HG03196 (cell line): ENCODE results near the gene HDAC8.
"Not testable (repeated sequence)": the region's sequence is repeated elsewhere in the genome, so short reads cannot be mapped to it uniquely, and the experiment has no call there.

Experiments
- ATAC-seq: cut with Tn5 transposase; IDR thresholded peaks from one replicate; pipeline ENCODE4 v1.9.1; 2021; ENCODE audit not compliant: unreplicated experiment

The HDAC8 gene

DNA sequence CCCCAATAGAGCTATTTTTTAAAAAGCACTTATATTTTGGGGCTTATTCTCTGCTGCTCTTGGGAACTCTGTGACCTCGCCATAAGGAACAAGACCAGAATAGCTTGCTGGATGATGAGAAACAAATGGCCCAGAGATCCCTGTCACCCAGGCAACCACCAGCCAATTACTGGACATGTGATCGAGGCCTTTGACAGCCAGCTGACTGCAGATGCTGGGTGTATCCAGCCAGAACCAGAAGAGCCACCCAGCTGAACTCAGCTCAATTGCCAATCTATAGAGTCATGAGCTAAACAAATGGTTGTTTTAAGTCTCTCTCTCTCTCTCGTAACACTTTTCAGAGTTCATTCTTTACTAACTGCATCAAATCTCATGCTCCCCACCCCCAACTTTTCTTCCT, 242.5 kb downstream of the HDAC8 start:
- no peak for ATAC-seq

GRCh38 chrX:72326605-72327300, 245.9 kb downstream of the HDAC8 start:
- no peak for ATAC-seq

- not testable (repeated sequence) for ATAC-seq
Measured at GRCh38 chrX:72319651-72320050, 253.0 kb downstream of the HDAC8 start.

DNA sequence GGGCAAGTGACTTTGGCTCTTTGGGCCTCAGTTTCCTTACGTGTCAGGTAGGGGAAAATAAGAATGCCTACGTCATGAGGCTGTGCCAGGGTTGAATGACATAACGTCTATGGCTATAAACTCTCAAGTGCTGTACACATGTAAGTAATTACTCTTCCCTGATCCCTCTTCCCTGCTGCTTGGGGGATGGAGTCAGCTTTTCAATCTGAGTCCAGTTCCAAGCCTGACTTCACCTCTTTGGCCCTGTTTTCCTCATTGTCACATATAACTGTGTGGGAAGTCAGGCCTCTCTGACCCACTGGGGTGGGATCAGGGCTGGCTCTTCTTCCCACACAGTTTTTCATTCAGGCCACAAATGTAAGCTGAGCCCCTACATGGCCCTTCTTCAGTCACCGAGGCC, 255.5 kb downstream of the HDAC8 start:
- ATAC-seq = no peak

DNA sequence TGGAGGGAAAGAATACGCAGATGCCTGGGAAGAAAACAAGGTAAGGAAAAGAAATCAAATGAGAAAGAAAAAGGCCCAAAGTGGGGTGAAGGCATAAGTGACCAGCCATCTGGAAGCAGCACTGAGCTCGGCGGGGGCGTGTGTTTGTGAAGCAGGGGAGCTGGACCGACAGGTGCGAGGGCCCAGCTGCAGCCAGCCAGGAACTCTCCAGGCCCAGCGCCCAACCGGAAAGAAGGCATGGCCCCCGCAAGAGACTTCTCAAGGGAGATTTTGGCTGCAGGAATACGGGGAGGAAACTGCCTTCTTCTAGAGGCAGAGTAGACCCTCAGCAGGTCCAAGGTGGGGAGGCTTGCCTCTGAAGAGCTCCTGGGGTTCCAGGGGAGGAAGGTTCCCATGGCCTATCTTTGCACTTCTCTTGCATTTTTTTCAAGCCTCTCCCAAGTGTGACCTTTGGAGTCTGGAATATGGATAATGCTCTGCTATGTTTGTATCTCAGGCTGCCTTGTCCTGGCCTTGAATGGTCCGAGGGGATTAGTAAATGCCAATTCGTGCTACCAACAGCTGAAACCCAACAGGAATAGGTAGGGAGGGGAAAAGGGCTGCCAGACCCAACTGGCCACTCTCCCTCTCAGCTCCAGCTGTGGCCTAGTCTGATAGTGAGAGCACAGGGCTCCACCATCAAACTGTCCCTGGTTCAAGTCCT, 256.1 kb downstream of the HDAC8 start:
- ATAC-seq = no peak

DNA sequence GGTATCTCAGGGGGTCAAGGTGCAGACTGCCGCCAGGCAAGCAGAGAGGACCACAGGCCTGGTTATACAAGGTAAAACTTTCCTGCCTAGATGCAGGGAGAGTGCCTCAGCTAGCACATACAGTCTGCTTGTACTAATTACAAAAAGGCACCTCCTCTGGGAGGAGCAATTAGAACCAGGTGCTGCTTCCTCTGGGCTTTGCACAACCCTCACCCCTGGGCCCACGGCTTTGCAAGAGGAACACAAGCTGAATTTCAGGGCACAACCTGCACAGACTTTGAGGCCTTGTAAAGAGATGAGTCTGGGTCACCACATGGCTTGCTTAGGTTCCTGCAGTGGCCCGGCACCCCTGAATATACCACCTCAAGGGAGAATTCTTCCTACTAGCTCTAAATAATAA, 257.8 kb downstream of the HDAC8 start:
- ATAC-seq = no peak

- ATAC-seq = no peak
Measured at GRCh38 chrX:72313707-72314641, 258.7 kb downstream of the HDAC8 start.

DNA sequence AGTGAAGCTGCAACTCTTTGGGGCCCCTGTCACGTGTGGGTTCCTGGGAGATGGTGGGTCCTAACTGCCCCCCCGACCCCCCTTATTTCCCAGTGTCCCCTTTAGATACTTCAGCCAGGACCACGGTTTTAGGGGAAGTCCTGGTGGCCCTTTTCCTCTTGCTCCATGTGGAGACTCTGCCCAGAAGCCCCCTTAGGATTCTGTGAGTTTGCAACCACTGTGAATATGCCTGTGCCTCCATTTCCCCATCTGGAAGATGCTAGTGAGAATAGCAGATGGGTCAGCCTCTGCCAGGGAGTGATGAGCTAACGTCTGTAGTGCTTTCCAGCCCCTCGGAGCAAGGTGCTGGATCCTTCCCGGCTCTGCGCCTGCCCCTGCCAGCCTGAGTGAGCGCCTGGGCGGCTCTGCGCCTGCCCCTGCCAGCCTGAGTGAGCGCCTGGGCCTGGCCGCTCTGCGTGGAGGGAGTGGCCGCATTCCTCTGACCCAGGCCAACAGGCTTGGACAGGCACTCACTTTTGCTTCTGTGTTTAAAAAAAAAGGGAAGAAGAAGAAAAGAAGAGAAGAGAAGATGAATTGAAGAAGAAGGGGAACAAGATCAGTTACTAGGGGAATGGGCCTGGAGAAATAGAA, 260.2 kb downstream of the HDAC8 start:
- ATAC-seq = no peak

GRCh38 chrX:72309297-72310071, 263.2 kb downstream of the HDAC8 start:
- no peak for ATAC-seq

DNA sequence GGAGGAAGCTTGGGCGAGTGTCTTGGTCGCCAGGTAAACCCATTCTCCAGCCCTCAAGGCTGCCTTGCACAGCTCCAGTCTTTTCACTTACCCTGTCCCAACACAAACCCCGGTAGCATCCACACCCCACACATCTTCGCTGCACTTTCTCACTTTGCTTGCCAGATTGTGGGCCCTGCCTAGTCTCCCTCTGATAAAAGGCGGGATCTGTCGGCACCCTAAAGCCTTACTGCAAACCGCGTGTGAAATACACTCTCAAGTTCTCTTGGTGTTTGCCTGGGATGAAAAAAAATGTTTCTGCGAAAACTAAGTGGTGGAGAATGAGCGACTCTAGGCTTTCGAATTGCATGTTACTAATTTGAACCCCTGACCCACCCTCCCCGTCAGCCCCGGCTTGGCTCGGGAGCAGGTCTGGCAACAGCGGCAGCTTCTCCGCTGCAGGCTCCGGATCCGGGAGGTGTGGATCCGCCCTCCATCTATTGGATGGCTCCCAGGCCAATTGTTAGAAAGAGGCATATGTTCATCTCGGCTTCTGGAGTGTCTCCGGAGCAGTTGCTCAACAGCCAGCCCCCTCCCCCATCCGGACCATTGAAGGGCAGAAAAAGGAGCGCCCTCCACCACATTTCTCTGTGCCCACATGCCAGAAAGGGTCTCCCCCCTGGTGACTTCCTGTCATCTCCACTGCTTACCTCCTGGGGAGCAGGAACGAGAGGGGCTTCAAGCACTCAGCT, 263.9 kb downstream of the HDAC8 start:
- no peak for ATAC-seq

DNA sequence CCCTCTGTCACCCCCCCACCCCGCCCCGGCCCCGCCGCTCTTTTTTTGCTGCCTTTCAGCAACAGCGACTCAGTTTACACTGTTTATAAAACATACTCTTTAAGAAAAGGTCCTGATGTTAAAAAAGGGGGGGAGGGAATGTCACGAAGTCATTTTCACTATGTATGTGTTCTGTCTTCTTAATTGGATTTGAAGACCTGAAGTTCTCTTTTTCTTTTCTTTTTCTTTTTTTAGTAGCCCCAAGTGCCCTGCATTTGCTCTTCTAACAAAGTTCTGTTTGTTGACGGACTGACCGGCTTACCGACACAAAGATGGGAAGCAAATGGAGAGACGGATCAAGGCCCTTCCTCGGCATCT, 264.5 kb downstream of the HDAC8 start:
- ATAC-seq = no peak

GRCh38 chrX:72307646-72308051, 265.0 kb downstream of the HDAC8 start:
- ATAC-seq = no peak

- peak; percentile 67 for ATAC-seq
Measured at GRCh38 chrX:72306851-72307645, 265.6 kb downstream of the HDAC8 start.

DNA sequence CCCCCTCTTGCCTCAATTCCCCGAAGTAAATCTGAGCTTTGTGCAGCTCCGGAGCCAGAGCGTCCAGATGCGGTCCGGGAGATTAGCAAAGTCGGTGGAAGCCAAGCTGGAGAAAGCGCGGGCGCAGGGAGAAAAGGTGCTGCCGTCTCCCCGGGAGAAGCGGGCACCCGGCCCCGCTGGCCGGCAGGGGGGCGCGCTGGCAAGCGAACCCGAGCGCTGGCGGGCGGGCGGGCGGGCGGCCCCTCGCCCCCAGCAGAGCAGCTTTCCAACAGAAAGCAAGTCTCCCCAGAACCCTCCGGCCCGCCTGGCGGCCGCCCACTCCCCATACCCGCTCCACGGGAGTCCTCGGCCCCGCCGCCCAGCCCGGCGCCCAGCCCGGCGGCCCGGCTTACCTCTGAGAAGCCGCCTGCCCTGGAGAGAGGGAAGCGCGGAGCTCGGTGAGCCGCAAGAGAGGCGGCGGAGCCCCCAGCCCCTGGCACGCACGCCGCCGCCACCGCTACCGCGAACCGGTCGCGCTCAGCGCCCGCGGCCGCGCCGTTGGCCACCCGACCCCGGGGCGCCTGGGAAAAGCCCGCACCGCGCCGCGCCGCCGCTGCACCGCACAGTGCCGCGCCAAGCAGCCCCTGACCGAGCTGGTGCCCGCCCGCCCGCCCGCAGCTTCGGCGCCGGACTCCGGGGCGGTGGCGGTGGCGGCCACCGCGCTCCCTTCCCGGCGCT, 266.4 kb downstream of the HDAC8 start:
- ATAC-seq = no peak

GRCh38 chrX:72305286-72306084, 267.2 kb downstream of the HDAC8 start, which contains the start of gene CITED1:
CITED1 (minus strand) TSS chrX:72305914; CDS start chrX:72302869, 3,045 bp downstream.
- ATAC-seq = no peak

DNA sequence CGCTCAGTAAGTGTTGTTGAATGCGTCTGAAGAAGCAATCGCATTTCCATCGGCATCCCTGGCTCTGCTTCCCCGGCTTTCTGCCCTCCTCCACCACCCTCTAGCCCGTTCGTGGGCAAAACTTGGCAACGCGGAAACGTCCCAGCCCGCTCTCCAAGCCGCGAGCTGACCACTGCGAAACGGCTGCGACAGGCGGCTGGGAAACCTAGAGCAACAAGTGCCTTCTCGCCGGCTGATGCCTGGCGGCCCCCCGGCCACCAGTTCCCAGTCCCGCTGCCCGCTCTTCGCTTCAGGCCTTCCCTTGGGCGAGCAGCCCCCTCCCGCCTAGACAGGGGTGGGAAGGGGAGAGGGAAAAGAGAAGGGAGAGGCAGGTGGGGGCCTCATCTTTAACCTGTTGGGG, 267.8 kb downstream of the HDAC8 start:
- ATAC-seq = no peak

DNA sequence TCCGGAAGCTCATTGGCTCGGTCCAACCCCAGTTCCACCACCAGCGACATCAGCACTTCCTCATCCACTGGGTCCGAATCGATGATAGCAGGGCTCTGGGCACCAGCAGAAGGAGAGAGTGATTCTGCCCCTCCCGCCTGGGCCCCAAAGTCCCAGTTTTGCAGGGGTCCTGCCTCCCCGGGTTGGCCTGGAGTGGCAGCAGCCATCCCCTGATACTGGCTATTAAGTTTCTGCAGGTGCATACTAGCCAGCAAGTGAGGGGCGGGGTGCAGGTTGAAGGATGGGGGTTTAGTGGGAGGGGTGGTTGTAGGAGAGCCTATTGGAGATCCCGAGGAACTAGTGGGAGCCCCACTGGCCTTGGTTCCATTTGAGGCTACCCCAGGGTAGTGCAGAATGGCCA, 270.9 kb downstream of the HDAC8 start:
- no peak for ATAC-seq
